GM23248 (cell line): ENCODE measurements around the gene ATG13. TPM values are rescaled to one million over a fixed set of nuclear protein-coding genes. Genes with fewer than 3 reads are reported as not detected.

ENCODE experiments used
- DNase-seq: peaks from one replicate; pipeline ENCODE4 v3.0.0-alpha.2; 2015
- H2AFZ ChIP-seq: fragments of 200-600 bp; sonication (generic); 2 replicates; pipeline ENCODE4 v1.6.1; 2016; ENCODE audit warnings: antibody characterized with exemption
- H3F3A ChIP-seq: fragments of 200-600 bp; sonication (generic); 2 replicates; pipeline ENCODE4 v1.6.1; 2016; ENCODE audit warnings: mild to moderate bottlenecking, antibody characterized with exemption, mixed run types; ENCODE audit not compliant: insufficient read depth
- H3K27ac ChIP-seq: fragments of 200-600 bp; sonication (generic); 2 replicates; pipeline ENCODE4 v1.5.1; 2016; ENCODE audit warnings: mild to moderate bottlenecking
- H3K27me3 ChIP-seq: fragments of 200-600 bp; sonication (generic); replicated peaks from 2 replicates; pipeline ENCODE4 v1.6.1; 2016; ENCODE audit warnings: mild to moderate bottlenecking; ENCODE audit not compliant: insufficient read depth
- H3K36me3 ChIP-seq: fragments of 200-600 bp; sonication (generic); 2 replicates; pipeline ENCODE4 v1.6.1; 2016; ENCODE audit warnings: low read depth, mild to moderate bottlenecking
- H3K4me1 ChIP-seq: fragments of 200-600 bp; sonication (generic); 2 replicates; pipeline ENCODE4 v1.6.1; 2016; ENCODE audit warnings: mild to moderate bottlenecking; ENCODE audit not compliant: insufficient read depth
- H3K4me2 ChIP-seq: fragments of 200-600 bp; sonication (generic); one replicate; pipeline ENCODE4 v1.6.1; 2016; ENCODE audit warnings: mild to moderate bottlenecking; ENCODE audit not compliant: unreplicated experiment
- H3K4me3 ChIP-seq: fragments of 200-600 bp; sonication (generic); 2 replicates; pipeline ENCODE4 v1.5.1; 2016; ENCODE audit warnings: mild to moderate bottlenecking
- H3K79me2 ChIP-seq: fragments of 200-600 bp; sonication (generic); 2 replicates; pipeline ENCODE4 v1.6.1; 2016; ENCODE audit warnings: mild to moderate bottlenecking; ENCODE audit not compliant: insufficient read depth
- H3K9ac ChIP-seq: fragments of 200-600 bp; sonication (generic); 2 replicates; pipeline ENCODE4 v1.6.1; 2016; ENCODE audit warnings: mild to moderate bottlenecking
- H3K9me2 ChIP-seq: fragments of 200-600 bp; sonication (generic); 2 replicates; pipeline ENCODE4 v1.6.1; 2016; ENCODE audit warnings: mixed run types, mild to moderate bottlenecking, moderate library complexity; ENCODE audit not compliant: insufficient read depth
- H3K9me3 ChIP-seq: fragments of 200-600 bp; sonication (generic); one replicate; pipeline ENCODE4 v1.6.1; 2017; ENCODE audit warnings: low read depth
- H4K20me1 ChIP-seq: fragments of 200-600 bp; sonication (generic); 2 replicates; pipeline ENCODE4 v1.6.0; 2016; ENCODE audit not compliant: insufficient read depth
- EZH2 ChIP-seq: fragments of 200-600 bp; sonication (generic); IDR thresholded peaks from 2 replicates; pipeline ENCODE4 v1.6.1; 2018; ENCODE audit warnings: antibody characterized with exemption, mild to moderate bottlenecking; ENCODE audit not compliant: insufficient read depth, poor library complexity, severe bottlenecking
- EZH2phosphoT487 ChIP-seq: fragments of 200-600 bp; sonication (generic); IDR thresholded peaks from 2 replicates; pipeline ENCODE4 v1.6.1; 2018; ENCODE audit warnings: antibody characterized with exemption, moderate library complexity, mild to moderate bottlenecking, low read depth; ENCODE audit not compliant: insufficient read depth
- WGBS, 2 experiments: methylation state at CpG; one replicate each; pipeline ENCODE4 v1.1.6; 2015 to 2017; ENCODE audit warnings: low lambda C conversion rate in 2 of 2, low coverage in 1 of 2; ENCODE audit errors: missing lambda C conversion rate in 2 of 2; 5-methylcytosine and 5-hydroxymethylcytosine counted together
- in situ Hi-C: fragments of 300-500 bp; cut with MboI; formaldehyde crosslinking; loops from 2 replicates; pipeline ENCODE4 v1.15.0; 2020
- polyA plus RNA-seq: library from polyadenylated mRNA; unstranded; fragments of >200 nt; fragmentation: Nextera tagmentation; extraction: Ambion mirVana; gene quantifications from 2 replicates; pipeline ENCODE4 v1.2.1, GENCODE V29; 2016
- total RNA-seq: library from RNA; depleted of rRNA; stranded (reverse); fragments of >200 nt; shearing (Covaris generic); gene quantifications from 2 replicates; pipeline ENCODE4 v1.2.3, GENCODE V29; 2014

Gene ATG13
- total and polyA plus RNA-seq, 2 experiments from 2014 or later = 55.1 to 118 TPM

DNA sequence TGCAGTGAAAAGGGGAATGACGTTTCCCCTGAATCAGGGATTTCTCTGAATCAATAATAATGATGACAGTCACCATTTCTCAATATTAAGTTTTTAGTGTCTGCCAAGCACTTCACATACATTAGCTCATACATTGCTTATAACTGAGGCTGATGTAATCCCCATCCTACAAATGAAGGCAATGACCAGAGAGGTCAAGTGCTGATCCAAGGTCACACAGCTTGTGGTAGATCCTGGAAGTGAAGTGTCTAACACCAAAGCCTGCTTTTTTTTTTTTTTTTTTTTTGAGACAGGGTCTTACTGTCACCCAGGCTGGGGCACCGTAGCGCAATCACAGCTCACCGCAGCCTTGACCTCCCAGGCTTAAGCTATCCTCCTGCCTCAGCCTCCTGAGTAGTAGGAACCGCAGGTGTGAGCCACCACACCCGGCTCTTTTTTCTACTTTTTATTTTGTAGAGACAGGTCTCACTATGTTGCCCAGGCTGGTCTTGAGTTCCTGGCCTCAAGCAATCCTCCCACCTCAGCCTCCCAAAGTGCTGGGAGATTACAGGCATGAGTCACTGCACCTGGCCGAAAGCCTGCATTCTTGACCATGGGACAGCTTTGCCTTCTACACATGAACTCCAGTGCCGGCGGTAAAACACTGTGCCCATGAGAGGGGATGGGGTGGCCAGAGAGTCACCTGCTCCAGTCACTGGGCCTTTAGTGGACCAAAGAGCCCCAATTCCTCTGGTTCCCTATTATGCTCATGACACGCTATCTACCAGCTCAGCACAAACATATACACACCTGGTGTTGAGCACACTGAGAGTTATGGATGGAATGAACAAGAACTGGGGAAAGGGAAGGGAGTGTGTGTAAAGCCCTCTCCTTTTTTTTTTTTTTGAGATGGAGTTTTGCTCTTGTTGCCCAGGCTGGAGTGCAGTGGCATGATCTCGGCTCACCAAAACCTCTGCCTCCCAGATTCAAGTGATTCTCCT, 65.7 kb downstream of the ATG13 start:
- Histone ChIP-seq H3K4me3 (no peak overlapping the region), H3K4me2 (no peak overlapping the region), H3K4me1 (peaks cover 11% of the 10 kb centered on the region), H3K36me3 (peaks cover 28% of the 10 kb centered on the region), H3K79me2 (peaks cover 36% of the 10 kb centered on the region), H2AFZ (no peak overlapping the region), H3K9ac (no peak overlapping the region), H3K27me3 (no peaks in the 10 kb centered on the region), H3K27ac (no peak overlapping the region), H3F3A (peaks cover 8% of the 10 kb centered on the region), H4K20me1 (no peaks in the 10 kb centered on the region), H3K9me2 (no peaks in the 10 kb centered on the region), H3K9me3 (no peaks in the 10 kb centered on the region)
- peak; percentile 19 for DNase-seq
- TF ChIP-seq EZH2phosphoT487 = no peak
- TF ChIP-seq EZH2 = no peak
- in situ Hi-C loops = no loop called here
- 88 to 94% methylated on average over 11 of the region's 11 CpGs for WGBS, 2 experiments

GRCh38 chr11:46684367-46684766, 67.0 kb downstream of the ATG13 start:
- Histone ChIP-seq H3K9me3 (no peaks in the 10 kb centered on the region), H4K20me1 (no peaks in the 10 kb centered on the region), H3K9me2 (no peaks in the 10 kb centered on the region), H3K4me1 (peaks cover 11% of the 10 kb centered on the region), H3K4me3 (no peak overlapping the region), H3K27ac (no peak overlapping the region), H2AFZ (no peak overlapping the region), H3K4me2 (no peak overlapping the region), H3F3A (peaks cover 9% of the 10 kb centered on the region), H3K36me3 (peaks cover 28% of the 10 kb centered on the region), H3K27me3 (no peaks in the 10 kb centered on the region), H3K79me2 (peaks cover 42% of the 10 kb centered on the region), H3K9ac (no peak overlapping the region)
- TF ChIP-seq EZH2 = no peak
- no peak for TF ChIP-seq EZH2phosphoT487
- no peak for DNase-seq
- in situ Hi-C loops = no loop called here
- 64 to 74% methylated on average over 3 of the region's 3 CpGs for WGBS, 2 experiments

DNA sequence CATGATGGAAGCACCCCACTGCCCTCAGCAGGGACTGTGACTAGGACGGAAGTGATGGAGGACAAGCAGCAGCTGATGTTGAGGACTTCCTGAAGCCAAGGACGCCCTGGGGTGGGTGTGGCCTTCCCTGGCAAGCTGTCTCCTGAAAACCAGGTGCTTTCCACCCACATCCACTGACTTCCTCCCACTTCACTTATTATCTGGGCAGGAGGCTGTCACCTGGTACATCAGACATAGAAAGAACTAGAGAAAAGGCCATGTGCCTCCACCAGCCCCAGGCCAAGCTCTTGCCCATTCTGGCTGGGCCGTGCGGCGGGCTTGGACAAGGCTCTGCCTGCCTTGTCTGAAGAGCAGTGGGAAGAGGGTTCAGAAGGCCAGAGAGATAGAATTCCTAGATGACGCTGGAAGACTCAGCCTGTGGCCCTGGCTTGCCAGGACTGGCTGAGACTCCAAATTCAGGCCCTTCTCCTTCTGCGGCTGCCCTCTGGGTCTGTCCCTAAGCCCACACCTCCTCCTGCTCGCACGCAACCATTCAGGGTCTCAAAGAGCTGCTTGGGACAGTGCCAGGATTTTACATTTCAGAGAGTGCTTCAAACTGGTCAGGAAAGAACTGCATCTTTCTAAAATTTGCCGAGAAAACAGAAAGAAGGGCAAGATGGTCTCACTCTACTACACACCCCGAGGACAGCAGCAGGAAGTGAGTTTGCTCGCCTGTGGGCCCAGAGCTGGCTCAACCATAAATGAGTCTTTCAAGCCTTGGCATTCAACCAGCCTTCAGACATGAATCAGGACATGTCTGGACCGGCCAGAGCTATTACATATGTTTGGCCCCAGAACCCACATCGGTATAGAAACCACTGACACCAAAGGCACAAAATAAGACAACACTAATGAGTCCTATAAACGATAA, 69.8 kb downstream of the ATG13 start:
- TF ChIP-seq EZH2 (no peak), EZH2phosphoT487 (no peak)
- H3K4me2 ChIP-seq = peak overlapping the region; percentile 15
- no peak overlapping the region for H3K4me3 ChIP-seq
- peaks cover 11% of the 10 kb centered on the region for H3K4me1 ChIP-seq
- in situ Hi-C loops = no loop called here
- peak; percentile 96 for DNase-seq
- H3K9ac ChIP-seq = peak overlapping the region; percentile 50
- H3K36me3 ChIP-seq = peaks cover 17% of the 10 kb centered on the region
- H3K27ac ChIP-seq = peak overlapping the region; percentile 78
- WGBS, 2 experiments = 74 to 82% methylated on average over 15 of the region's 15 CpGs
- peaks cover 46% of the 10 kb centered on the region for H3K79me2 ChIP-seq
- H3F3A ChIP-seq = peaks cover 9% of the 10 kb centered on the region
- H2AFZ ChIP-seq = no peak overlapping the region
- H3K9me2 ChIP-seq = no peaks in the 10 kb centered on the region
- H3K9me3 ChIP-seq = no peaks in the 10 kb centered on the region
- H3K27me3 ChIP-seq = no peaks in the 10 kb centered on the region
- no peaks in the 10 kb centered on the region for H4K20me1 ChIP-seq

DNA sequence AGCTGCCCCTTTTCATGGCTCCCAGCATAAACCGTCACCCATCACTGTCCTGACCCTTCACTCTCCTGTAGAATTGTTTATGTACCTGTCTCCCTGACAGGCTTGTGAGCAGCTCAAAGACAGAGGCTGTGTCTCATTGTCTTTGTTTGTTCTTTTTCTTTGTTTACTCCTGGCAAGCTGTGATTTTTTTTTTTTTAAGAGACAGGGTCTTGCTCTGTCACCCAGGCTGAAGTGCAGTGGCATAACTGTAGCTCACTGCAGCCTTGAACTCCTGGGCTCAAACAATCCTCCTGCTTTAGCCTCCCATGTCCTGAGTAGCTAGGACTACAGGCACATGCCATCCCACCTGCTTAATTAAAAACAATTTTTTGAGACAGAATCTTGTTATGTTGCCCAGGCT, 73.3 kb downstream of the ATG13 start:
- H4K20me1 ChIP-seq = no peaks in the 10 kb centered on the region
- no peak overlapping the region for H2AFZ ChIP-seq
- TF ChIP-seq EZH2 (no peak), EZH2phosphoT487 (no peak)
- 97 to 100% methylated on average over 1 of the region's 1 CpG for WGBS, 2 experiments
- H3F3A ChIP-seq = peaks cover 6% of the 10 kb centered on the region
- in situ Hi-C loops = no loop called here
- no peak overlapping the region for H3K4me2 ChIP-seq
- no peaks in the 10 kb centered on the region for H3K9me2 ChIP-seq
- H3K4me3 ChIP-seq = no peak overlapping the region
- DNase-seq = no peak
- H3K27me3 ChIP-seq = no peaks in the 10 kb centered on the region
- H3K9ac ChIP-seq = no peak overlapping the region
- no peak overlapping the region for H3K27ac ChIP-seq
- peaks cover 24% of the 10 kb centered on the region for H3K36me3 ChIP-seq
- peaks cover 60% of the 10 kb centered on the region for H3K79me2 ChIP-seq
- peaks cover 11% of the 10 kb centered on the region for H3K4me1 ChIP-seq
- no peaks in the 10 kb centered on the region for H3K9me3 ChIP-seq
